GM23248 (cell line): Measurements from ENCODE around the gene ATP2B3.

Experiments used
- EZH2 ChIP-seq: fragments of 200-600 bp; sonication (generic); IDR thresholded peaks from 2 replicates; pipeline ENCODE4 v1.6.1; 2018; ENCODE audit warnings: antibody characterized with exemption, mild to moderate bottlenecking; ENCODE audit not compliant: insufficient read depth, poor library complexity, severe bottlenecking
- EZH2phosphoT487 ChIP-seq: fragments of 200-600 bp; sonication (generic); IDR thresholded peaks from 2 replicates; pipeline ENCODE4 v1.6.1; 2018; ENCODE audit warnings: antibody characterized with exemption, moderate library complexity, mild to moderate bottlenecking, low read depth; ENCODE audit not compliant: insufficient read depth

GRCh38 chrX:153527208-153527607 lies 9.8 kb downstream of the ATP2B3 start:
- TF ChIP-seq EZH2 (no peak), EZH2phosphoT487 (no peak)
